Activated naive CD8-positive, alpha-beta T cell treated with anti-CD3 and anti-CD28 coated beads, Interleukin-2, amount 10 ng/mL, durations not matched to agents 7 days and 5 days (primary cell): ENCODE data around the gene KCNMB4. TPM values are rescaled to one million over a fixed set of nuclear protein-coding genes. Genes with fewer than 3 reads are reported as not detected.

Experiments used
- ATAC-seq: fragments of 150-1000 bp; cut with Tn5 transposase; one replicate; pipeline ENCODE4 v1.10.0; 2021; ENCODE audit warnings: low read depth, moderate library complexity
- POLR2A ChIA-PET: fragments of 350-600 bp; sonication (Branson Sonifier 250); formaldehyde crosslinking; loops from one replicate; lab custom pipeline; 2021; ENCODE audit warnings: antibody characterized with exemption; lab: Charles Lee
- DNase-seq: peaks from one replicate; pipeline ENCODE4 v3.0.0; 2021
- H3K27ac Mint-ChIP-seq: one replicate; pipeline ENCODE4 v1.8.0; 2022; ENCODE audit warnings: mild to moderate bottlenecking, mixed read lengths
- H3K27me3 Mint-ChIP-seq: one replicate; pipeline ENCODE4 v1.8.0; 2022; ENCODE audit warnings: mild to moderate bottlenecking, moderate library complexity, mixed read lengths
- H3K36me3 Mint-ChIP-seq: one replicate; pipeline ENCODE4 v1.8.0; 2021; ENCODE audit warnings: mild to moderate bottlenecking, mixed read lengths
- H3K4me1 Mint-ChIP-seq: one replicate; pipeline ENCODE4 v1.8.0; 2021; ENCODE audit warnings: mixed read lengths
- H3K4me3 Mint-ChIP-seq: one replicate; pipeline ENCODE4 v1.8.0; 2022; ENCODE audit warnings: mild to moderate bottlenecking, moderate library complexity, mixed read lengths
- H3K9me3 Mint-ChIP-seq: one replicate; pipeline ENCODE4 v1.8.0; 2021; ENCODE audit warnings: mixed read lengths
- total RNA-seq, 2 experiments: library from RNA; stranded (reverse); gene quantifications; one replicate each; pipeline ENCODE4 v1.2.3, GENCODE V29; 2021

Gene KCNMB4
- total RNA-seq, 2 experiments from 2014 or later = 0.74 to 1.4 TPM

GRCh38 chr12:70467918-70468733 is 102.0 kb downstream of the KCNMB4 start:
- no peaks in the 10 kb centered on the region for H3K4me1 Mint-ChIP-seq
- no peak for DNase-seq
- H3K27ac Mint-ChIP-seq = no peak overlapping the region
- no peak overlapping the region for H3K4me3 Mint-ChIP-seq
- H3K27me3 Mint-ChIP-seq = peaks cover 5% of the 10 kb centered on the region
- H3K36me3 Mint-ChIP-seq = no peaks in the 10 kb centered on the region
- peaks cover 8% of the 10 kb centered on the region for H3K9me3 Mint-ChIP-seq
- POLR2A ChIA-PET = no interaction called here
- ATAC-seq = no peak

DNA sequence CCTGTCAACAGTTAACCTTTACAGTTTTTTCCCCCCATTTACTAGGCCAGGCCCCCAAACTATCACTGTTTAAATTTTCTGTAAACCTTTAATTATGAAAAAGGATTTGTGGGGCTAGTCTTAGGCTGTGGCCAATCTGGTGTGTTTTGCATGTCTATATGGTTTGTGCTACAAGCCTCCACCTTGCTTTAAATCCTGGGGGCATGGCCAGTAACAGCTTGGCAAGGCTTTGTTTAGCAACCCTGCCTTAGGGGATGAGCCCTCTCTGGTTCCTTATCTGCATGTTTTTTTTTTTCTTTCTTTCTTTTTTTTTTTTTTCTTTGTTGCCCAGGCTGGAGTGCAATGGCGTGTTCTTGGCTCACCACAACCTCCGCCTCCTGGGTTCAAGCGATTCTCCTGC is 102.7 kb downstream of the KCNMB4 start:
- Mint-ChIP-seq H3K4me3 (no peak overlapping the region), H3K27ac (no peak overlapping the region), H3K4me1 (no peaks in the 10 kb centered on the region), H3K36me3 (no peaks in the 10 kb centered on the region), H3K27me3 (peaks cover 7% of the 10 kb centered on the region), H3K9me3 (peaks cover 5% of the 10 kb centered on the region)
- POLR2A ChIA-PET = no interaction called here
- ATAC-seq (no peak), DNase-seq (no peak)

GRCh38 chr12:70469221-70469820 is 103.2 kb downstream of the KCNMB4 start:
- POLR2A ChIA-PET = no interaction called here
- Mint-ChIP-seq H3K27ac (no peak overlapping the region), H3K9me3 (peaks cover 3% of the 10 kb centered on the region), H3K36me3 (no peaks in the 10 kb centered on the region), H3K4me3 (no peak overlapping the region), H3K4me1 (no peaks in the 10 kb centered on the region), H3K27me3 (peaks cover 9% of the 10 kb centered on the region)
- DNase-seq (no peak), ATAC-seq (no peak)

DNA sequence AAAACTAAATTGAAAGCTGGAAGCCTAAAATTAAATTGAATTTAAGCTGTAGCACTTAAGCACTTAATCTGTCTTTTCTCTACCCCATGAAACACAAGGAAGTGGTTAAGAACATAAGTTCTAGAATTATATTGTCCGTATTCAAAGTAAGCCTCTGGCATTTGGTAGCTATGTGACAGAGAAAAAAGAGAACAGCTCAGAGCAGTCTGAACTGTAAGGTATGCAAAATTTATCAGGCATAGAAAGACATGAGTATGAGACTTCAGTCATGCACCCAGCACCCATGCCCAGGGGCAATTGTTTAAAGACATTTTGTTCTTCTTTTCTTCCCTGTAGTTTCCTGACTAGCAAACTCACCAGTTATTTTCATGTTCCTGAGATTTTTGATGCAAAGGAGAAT is 116.7 kb downstream of the KCNMB4 start:
- Mint-ChIP-seq H3K4me3 (no peak overlapping the region), H3K27ac (no peak overlapping the region), H3K9me3 (no peaks in the 10 kb centered on the region), H3K27me3 (peaks cover 4% of the 10 kb centered on the region), H3K4me1 (no peaks in the 10 kb centered on the region), H3K36me3 (no peaks in the 10 kb centered on the region)
- ATAC-seq = no peak
- POLR2A ChIA-PET = no interaction called here
- DNase-seq = no peak

Other genes with a start within 250 kb of the KCNMB4 start
- gene CNOT2, start 122.9 kb upstream of the KCNMB4 start, total RNA-seq = 10 to 100 TPM; 93.3 to 95.3 TPM